ENCODE results near the gene RERE.

The RERE gene

DNA sequence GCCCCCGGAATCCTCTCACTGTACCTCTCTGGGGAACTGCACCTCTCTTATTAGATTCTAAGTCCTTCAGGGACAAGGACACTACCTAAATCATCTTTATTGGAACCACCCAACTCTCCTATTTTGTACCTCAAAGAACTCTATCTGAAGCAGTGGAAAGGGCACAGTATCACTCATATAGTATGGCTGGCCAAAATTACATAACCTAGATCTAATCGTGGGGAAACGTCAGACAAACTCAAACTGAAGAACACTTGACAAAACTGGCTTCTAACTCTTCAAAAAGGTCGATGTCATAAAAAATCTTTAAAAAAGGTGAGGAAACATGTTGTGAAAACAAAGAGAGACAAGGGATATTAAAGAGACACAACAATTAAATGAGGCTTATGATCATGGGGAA, 289.5 kb downstream of the RERE start:
- H3K9ac ChIP-seq (ENCODE audit: low read length): no peak overlapping the region
- peaks cover 12% of the 10 kb centered on the region for H3K4me1 ChIP-seq (ENCODE audit: control insufficient read depth, insufficient read depth, low read length)
- no peaks in the 10 kb centered on the region for H3K27me3 ChIP-seq (ENCODE audit: control insufficient read depth, insufficient read depth, low read length)
- H3K27ac ChIP-seq (ENCODE audit: low read depth, low read length): no peak overlapping the region
- H3K4me3 ChIP-seq (ENCODE audit: low read length): no peak overlapping the region
- H3K36me3 ChIP-seq (ENCODE audit: control insufficient read depth, insufficient read depth, low read length): no peaks in the 10 kb centered on the region

DNA sequence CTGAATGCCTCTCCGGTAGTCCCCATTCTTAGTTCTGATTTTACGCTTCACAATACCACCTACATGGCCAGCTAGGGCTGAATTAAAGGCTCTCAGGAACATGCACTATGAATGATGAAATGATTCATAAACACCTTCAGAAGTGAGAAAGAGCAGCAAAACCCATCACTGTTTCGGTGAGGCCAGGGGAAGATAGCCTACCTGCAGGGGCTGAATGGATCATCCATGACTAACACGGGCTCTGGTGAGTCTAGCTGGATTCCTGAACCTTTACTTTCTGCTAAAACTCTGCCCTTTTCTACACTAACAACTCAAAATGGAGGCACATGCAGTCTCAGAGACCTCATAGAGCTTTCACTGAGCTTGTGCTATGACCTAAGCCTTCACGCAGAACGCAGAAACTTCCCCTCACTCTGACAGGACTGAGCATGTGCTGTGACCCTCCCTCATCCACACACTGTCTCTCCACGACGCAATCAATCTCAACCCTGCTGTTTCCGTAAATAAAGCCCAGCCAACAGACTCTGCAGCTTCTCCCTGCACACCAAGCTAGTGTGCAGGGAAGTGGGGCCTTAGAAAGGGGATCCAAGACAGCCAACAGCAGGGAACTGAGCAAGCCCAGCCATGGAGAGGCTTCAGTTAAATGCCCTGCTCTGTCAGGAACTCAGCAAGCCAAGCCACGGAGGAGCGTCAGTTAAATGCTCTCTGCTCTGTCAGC, 291.7 kb downstream of the RERE start:
- no peaks in the 10 kb centered on the region for H3K36me3 ChIP-seq (ENCODE audit: control insufficient read depth, insufficient read depth, low read length)
- peak overlapping the region; percentile 82 for H3K27ac ChIP-seq (ENCODE audit: low read depth, low read length)
- H3K4me3 ChIP-seq (ENCODE audit: low read length): peak overlapping the region; percentile 77
- peaks cover 12% of the 10 kb centered on the region for H3K4me1 ChIP-seq (ENCODE audit: control insufficient read depth, insufficient read depth, low read length)
- no peaks in the 10 kb centered on the region for H3K27me3 ChIP-seq (ENCODE audit: control insufficient read depth, insufficient read depth, low read length)
- H3K9ac ChIP-seq (ENCODE audit: low read length): peak overlapping the region; percentile 75

DNA sequence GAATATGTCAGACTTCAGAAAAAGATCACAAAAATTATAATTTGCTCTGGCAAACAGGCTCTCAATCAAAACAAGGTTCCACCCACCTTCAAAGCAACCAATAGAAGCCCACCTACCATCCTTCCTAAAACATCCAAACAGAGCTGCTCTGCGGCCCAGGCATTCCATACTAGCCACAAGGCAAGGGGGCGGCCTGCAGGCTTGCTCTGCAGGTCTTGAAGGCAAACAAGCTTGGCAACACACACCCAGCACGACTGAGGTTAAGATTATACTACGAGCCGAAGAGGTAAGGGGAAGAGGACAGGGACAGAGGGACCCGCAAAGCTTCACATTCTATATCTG, 292.3 kb downstream of the RERE start:
- peak overlapping the region; percentile 82 for H3K27ac ChIP-seq (ENCODE audit: low read depth, low read length)
- H3K27me3 ChIP-seq (ENCODE audit: control insufficient read depth, insufficient read depth, low read length): no peaks in the 10 kb centered on the region
- no peaks in the 10 kb centered on the region for H3K36me3 ChIP-seq (ENCODE audit: control insufficient read depth, insufficient read depth, low read length)
- H3K4me3 ChIP-seq (ENCODE audit: low read length): peak overlapping the region; percentile 77
- H3K9ac ChIP-seq (ENCODE audit: low read length): peak overlapping the region; percentile 75
- H3K4me1 ChIP-seq (ENCODE audit: control insufficient read depth, insufficient read depth, low read length): peaks cover 12% of the 10 kb centered on the region

DNA sequence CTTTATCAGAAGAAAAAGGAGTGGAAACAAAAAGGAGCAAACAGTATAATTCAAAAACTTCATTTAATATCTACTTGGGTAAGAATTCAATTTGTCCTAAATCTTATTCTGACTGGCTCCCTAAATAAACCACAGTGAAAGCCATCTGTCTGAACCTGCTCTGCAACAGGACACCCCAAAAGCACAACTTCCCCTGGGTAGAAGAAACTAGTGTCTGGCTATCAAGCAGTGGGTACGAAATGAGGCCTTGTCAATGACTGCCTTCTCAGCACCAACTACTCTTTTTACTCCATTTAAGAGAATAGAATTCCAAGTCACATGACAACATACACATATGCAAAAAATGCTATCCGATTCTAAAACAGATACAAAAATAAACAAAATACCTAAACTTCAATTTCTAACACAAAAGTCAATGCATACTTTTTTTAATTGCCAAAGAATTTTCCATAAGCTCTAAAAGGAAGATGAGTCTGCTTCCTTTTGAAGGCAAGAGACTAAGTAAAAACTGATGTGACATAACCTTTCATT, 292.7 kb downstream of the RERE start:
- H3K27ac ChIP-seq (ENCODE audit: low read depth, low read length): no peak overlapping the region
- H3K36me3 ChIP-seq (ENCODE audit: control insufficient read depth, insufficient read depth, low read length): no peaks in the 10 kb centered on the region
- peak overlapping the region; percentile 77 for H3K4me3 ChIP-seq (ENCODE audit: low read length)
- H3K27me3 ChIP-seq (ENCODE audit: control insufficient read depth, insufficient read depth, low read length): no peaks in the 10 kb centered on the region
- H3K4me1 ChIP-seq (ENCODE audit: control insufficient read depth, insufficient read depth, low read length): peaks cover 12% of the 10 kb centered on the region
- no peak overlapping the region for H3K9ac ChIP-seq (ENCODE audit: low read length)

DNA sequence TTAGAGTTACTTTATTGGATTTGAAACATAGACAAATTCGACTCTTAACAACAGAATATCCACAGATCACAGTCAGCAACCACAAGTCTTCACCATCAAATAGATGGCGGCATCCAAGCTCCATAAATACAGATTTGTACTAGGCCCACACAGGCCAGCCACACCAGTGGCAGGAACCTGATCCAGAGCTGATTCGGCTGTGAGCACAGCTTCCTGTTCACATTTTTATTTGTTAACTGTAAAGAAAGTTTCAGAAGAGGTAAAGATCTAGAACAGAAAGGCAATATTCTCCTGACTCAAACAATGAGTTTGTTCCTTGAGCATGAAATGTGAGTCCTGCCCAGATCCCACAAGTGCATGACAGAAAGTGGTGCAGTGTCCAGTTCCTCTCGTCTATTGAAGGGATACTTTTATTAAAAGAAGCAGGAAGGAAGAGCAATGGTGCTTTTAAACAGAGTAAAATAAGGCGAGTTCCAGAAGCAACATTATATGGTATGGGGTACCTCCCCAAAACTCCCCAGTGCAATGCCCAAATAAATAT, 293.7 kb downstream of the RERE start:
- H3K36me3 ChIP-seq (ENCODE audit: control insufficient read depth, insufficient read depth, low read length): no peaks in the 10 kb centered on the region
- no peaks in the 10 kb centered on the region for H3K27me3 ChIP-seq (ENCODE audit: control insufficient read depth, insufficient read depth, low read length)
- no peak overlapping the region for H3K27ac ChIP-seq (ENCODE audit: low read depth, low read length)
- peaks cover 12% of the 10 kb centered on the region for H3K4me1 ChIP-seq (ENCODE audit: control insufficient read depth, insufficient read depth, low read length)
- H3K4me3 ChIP-seq (ENCODE audit: low read length): no peak overlapping the region
- no peak overlapping the region for H3K9ac ChIP-seq (ENCODE audit: low read length)

DNA sequence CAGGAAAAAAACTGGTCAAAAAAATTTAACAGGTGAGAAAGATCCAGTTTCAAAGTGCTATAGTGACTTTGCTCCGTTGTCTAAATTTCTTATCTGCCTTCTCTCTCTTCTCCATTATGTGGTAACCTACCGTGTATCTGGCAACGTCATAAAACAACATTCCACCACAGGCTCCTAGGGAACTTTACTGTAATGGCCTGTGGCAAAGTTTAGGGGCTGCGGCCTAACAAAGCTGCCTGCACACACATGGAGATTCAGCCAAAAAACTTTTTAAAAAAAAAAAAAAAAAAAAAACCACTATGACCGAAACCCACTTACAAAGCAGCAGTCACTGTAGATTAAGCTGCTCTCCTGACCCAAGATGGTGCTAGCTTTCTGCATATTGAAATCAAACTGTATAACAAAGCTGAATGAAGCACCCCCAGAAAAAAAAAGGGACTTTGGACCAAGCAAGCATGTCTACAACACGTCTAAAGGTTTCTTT, 296.9 kb downstream of the RERE start:
- Histone ChIP-seq H3K27me3 (ENCODE audit: control insufficient read depth, insufficient read depth, low read length) (no peaks in the 10 kb centered on the region), H3K27ac (ENCODE audit: low read depth, low read length) (no peak overlapping the region), H3K4me1 (ENCODE audit: control insufficient read depth, insufficient read depth, low read length) (peaks cover 10% of the 10 kb centered on the region), H3K9ac (ENCODE audit: low read length) (no peak overlapping the region), H3K36me3 (ENCODE audit: control insufficient read depth, insufficient read depth, low read length) (no peaks in the 10 kb centered on the region), H3K4me3 (ENCODE audit: low read length) (no peak overlapping the region)

DNA sequence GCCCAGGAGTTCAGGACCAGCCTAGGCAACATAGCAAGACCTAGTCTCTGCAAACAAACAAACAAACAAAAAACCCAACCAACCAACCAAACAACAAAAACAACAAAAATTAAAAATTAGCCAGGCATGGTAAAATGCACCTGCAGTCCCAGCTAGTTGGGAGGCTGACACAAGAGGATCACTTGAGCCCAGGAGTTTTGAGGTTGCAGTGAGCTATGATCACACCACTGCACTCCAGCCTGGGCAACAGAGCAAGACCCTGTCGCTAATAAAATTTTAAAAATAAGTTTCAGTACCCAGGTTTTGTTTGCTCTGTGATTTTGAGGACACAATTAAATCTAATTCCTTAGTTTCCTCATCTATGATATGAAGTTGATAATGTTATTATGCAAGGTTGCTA, 298.3 kb downstream of the RERE start:
- Histone ChIP-seq H3K27me3 (ENCODE audit: control insufficient read depth, insufficient read depth, low read length) (no peaks in the 10 kb centered on the region), H3K4me1 (ENCODE audit: control insufficient read depth, insufficient read depth, low read length) (peaks cover 3% of the 10 kb centered on the region), H3K36me3 (ENCODE audit: control insufficient read depth, insufficient read depth, low read length) (no peaks in the 10 kb centered on the region), H3K27ac (ENCODE audit: low read depth, low read length) (no peak overlapping the region), H3K4me3 (ENCODE audit: low read length) (no peak overlapping the region), H3K9ac (ENCODE audit: low read length) (no peak overlapping the region)

DNA sequence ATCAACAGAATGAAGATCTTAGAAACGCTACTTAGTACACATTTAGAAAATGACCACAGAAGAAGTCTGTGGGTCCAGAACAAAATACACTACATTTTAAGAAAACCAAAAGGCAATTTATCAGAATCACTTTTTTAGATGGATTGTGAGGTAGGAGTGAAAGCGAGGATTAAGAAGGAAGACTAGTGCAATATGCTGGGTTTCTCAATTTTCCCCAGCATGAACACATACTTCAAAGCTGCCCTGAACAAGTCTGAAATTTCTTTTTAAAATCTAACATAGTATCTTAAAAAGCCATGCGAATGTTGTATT, 299.0 kb downstream of the RERE start:
- Histone ChIP-seq H3K36me3 (ENCODE audit: control insufficient read depth, insufficient read depth, low read length) (no peaks in the 10 kb centered on the region), H3K27me3 (ENCODE audit: control insufficient read depth, insufficient read depth, low read length) (no peaks in the 10 kb centered on the region), H3K4me1 (ENCODE audit: control insufficient read depth, insufficient read depth, low read length) (peaks cover 3% of the 10 kb centered on the region), H3K4me3 (ENCODE audit: low read length) (no peak overlapping the region), H3K27ac (ENCODE audit: low read depth, low read length) (no peak overlapping the region), H3K9ac (ENCODE audit: low read length) (no peak overlapping the region)

DNA sequence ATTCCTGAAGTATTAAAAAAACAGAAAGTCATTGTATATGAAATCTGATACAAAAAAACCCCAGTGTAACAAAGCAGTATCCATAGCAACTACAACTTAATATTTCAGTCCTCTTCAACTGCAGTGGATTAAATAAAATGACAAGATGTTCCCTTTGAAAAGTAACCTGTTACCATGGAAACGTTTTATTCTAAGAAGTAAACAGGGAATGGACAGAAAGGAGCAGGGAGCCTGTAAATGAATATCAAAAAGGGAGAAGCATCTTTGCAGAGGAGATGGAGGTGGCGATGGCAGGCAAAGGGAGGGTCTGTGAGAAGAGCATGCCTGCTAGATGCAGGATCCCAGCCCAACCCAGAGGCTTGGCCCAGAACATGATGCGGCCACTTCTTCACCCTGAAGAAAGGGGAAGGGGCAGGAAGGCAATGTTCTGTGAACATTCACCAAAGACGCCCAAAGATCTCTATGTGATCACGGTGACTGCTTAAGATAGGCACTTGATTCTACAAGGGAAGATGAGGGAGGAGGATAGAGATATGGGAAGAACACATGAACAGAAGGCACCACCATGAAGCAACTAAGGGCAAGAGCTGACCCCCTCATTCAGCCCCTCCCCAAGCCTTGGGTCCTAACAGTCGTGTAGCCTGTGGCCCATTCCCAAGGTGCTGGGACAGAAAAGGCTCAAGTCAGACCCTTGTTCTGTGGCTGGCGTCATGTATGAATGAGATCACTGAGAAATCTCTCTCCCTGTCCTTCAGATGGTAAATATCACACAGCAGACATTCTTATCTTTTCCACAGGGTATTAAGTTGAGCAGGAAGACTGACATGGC, 299.6 kb downstream of the RERE start:
- no peaks in the 10 kb centered on the region for H3K36me3 ChIP-seq (ENCODE audit: control insufficient read depth, insufficient read depth, low read length)
- H3K27me3 ChIP-seq (ENCODE audit: control insufficient read depth, insufficient read depth, low read length): no peaks in the 10 kb centered on the region
- peaks cover 3% of the 10 kb centered on the region for H3K4me1 ChIP-seq (ENCODE audit: control insufficient read depth, insufficient read depth, low read length)
- no peak overlapping the region for H3K9ac ChIP-seq (ENCODE audit: low read length)
- peak overlapping the region; percentile 52 for H3K27ac ChIP-seq (ENCODE audit: low read depth, low read length)
- no peak overlapping the region for H3K4me3 ChIP-seq (ENCODE audit: low read length)

DNA sequence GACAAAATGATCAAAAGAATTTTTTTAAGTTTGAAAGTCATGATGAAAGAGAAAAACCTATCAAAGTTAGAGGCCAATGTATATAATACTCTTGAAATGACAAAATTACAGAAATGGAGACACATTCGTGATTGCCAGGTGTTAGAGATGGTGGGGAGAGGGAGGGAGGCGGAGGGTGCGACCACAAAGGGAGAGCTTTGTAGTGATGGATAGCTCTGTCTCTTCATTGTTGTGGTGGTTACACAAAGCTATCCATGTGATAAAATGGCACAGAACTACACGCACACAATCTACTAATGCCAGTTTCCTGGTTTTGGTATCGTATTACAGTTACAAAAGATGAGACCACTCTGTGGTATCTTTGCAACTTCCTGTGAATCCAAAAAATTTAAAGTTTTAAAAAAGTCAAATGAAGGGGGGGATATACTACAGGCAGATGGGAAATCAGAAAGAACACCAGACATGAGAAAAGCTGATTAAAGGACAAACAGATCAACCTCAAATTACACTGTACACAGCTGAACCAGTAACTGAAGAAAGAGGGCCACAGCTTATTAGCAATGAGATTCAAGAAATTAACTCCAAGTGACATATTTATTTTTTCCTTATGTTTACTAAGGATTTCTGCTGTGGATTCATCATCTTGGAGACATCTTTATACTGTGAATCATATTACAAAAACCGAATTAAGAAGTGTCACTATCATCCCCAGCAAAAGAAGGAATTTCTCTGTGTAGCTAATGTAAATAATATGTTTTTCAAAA, 300.5 kb downstream of the RERE start:
- no peaks in the 10 kb centered on the region for H3K27me3 ChIP-seq (ENCODE audit: control insufficient read depth, insufficient read depth, low read length)
- no peak overlapping the region for H3K4me3 ChIP-seq (ENCODE audit: low read length)
- no peak overlapping the region for H3K9ac ChIP-seq (ENCODE audit: low read length)
- no peak overlapping the region for H3K27ac ChIP-seq (ENCODE audit: low read depth, low read length)
- H3K4me1 ChIP-seq (ENCODE audit: control insufficient read depth, insufficient read depth, low read length): peaks cover 3% of the 10 kb centered on the region
- H3K36me3 ChIP-seq (ENCODE audit: control insufficient read depth, insufficient read depth, low read length): no peaks in the 10 kb centered on the region

DNA sequence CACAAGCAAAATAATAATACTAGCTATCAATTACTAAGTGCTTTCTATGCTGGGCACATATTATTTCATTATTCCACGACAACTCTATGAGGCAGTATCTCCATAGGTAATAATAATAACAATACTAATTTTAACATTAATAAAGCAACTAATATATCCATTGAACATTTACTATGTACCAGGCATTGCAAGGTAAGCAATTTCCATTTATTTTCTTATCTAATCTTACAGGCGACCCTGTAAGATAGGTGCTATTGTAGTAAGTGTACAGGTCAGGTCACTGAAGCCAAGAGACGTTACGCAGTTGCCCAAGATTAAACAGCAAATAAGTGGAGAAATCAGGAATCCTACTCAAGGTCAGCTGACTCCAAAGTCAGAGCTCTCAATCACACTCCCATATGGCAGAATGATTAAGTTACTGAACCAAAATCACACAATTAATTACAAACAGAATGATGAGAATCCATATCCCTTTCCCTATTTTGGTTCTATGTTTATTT, 301.1 kb downstream of the RERE start:
- no peaks in the 10 kb centered on the region for H3K36me3 ChIP-seq (ENCODE audit: control insufficient read depth, insufficient read depth, low read length)
- H3K4me1 ChIP-seq (ENCODE audit: control insufficient read depth, insufficient read depth, low read length): peaks cover 3% of the 10 kb centered on the region
- H3K9ac ChIP-seq (ENCODE audit: low read length): no peak overlapping the region
- H3K4me3 ChIP-seq (ENCODE audit: low read length): no peak overlapping the region
- no peak overlapping the region for H3K27ac ChIP-seq (ENCODE audit: low read depth, low read length)
- H3K27me3 ChIP-seq (ENCODE audit: control insufficient read depth, insufficient read depth, low read length): no peaks in the 10 kb centered on the region

DNA sequence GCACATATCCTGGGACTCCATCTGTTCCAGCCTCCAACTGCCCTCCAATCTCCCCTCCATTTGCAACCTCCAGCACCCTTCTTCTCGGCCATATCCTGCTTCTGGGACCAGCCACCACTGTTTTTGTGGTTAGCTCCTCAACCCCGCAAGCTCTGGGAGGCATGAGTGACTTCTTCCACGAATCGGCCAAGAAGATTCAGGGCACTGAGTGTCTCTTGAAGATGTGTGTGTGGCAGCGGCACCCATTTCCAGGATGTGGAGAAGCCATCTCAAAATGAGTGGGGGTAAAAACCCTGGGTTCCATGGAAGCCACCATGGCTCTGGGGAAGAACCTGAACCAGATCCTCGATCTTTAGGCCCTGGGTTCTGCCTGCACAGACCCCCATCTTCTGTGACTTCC, 304.9 kb downstream of the RERE start:
- no peaks in the 10 kb centered on the region for H3K27me3 ChIP-seq (ENCODE audit: control insufficient read depth, insufficient read depth, low read length)
- peaks cover 5% of the 10 kb centered on the region for H3K4me1 ChIP-seq (ENCODE audit: control insufficient read depth, insufficient read depth, low read length)
- H3K4me3 ChIP-seq (ENCODE audit: low read length): no peak overlapping the region
- no peak overlapping the region for H3K27ac ChIP-seq (ENCODE audit: low read depth, low read length)
- H3K36me3 ChIP-seq (ENCODE audit: control insufficient read depth, insufficient read depth, low read length): no peaks in the 10 kb centered on the region
- H3K9ac ChIP-seq (ENCODE audit: low read length): no peak overlapping the region

Data from rectal smooth muscle tissue (tissue), 1 donor.